Muscle of leg (tissue), 11 donors: Measurements from ENCODE around the gene SUPT3H. TPM values are rescaled to one million over a fixed set of nuclear protein-coding genes. Genes with fewer than 3 reads are reported as not detected.

Experiments
- DNase-seq: peaks from one replicate; pipeline ENCODE4 v3.0.0; 2013
- H3K27ac ChIP-seq: one replicate; pipeline ENCODE4 v1.5.1; 2013; ENCODE audit warnings: mild to moderate bottlenecking, low read length, control low read depth
- H3K27me3 ChIP-seq: one replicate; pipeline ENCODE4 v1.6.1; 2013; ENCODE audit warnings: low read length; ENCODE audit not compliant: control insufficient read depth, insufficient read depth
- H3K36me3 ChIP-seq: one replicate; pipeline ENCODE4 v1.6.1; 2013; ENCODE audit warnings: low read length; ENCODE audit not compliant: control insufficient read depth, insufficient read depth
- H3K4me1 ChIP-seq: one replicate; pipeline ENCODE4 v1.6.1; 2013; ENCODE audit warnings: low read length; ENCODE audit not compliant: control insufficient read depth, insufficient read depth
- H3K4me3 ChIP-seq: one replicate; pipeline ENCODE4 v1.5.1; 2013; ENCODE audit warnings: low read length, control low read depth
- H3K9me3 ChIP-seq: replicated peaks from 2 replicates; pipeline ENCODE4 v1.6.1; 2013; ENCODE audit warnings: low read depth, low read length; ENCODE audit not compliant: control insufficient read depth
- WGBS: methylation state at CpG from one replicate; pipeline ENCODE4 v1.1.5; 2013; ENCODE audit warnings: missing lambda C conversion rate; ENCODE audit not compliant: insufficient coverage; 5-methylcytosine and 5-hydroxymethylcytosine counted together
- polyA plus RNA-seq, 8 donors: library from polyadenylated mRNA; unstranded; fragments of 120-200 nt; gene quantifications; one replicate each; pipeline versions ENCODE4 v1.2.1 to v1.2.3, GENCODE V29; 2013; ENCODE audit warnings: inconsistent platforms in 1 of 8, low replicate concordance in 1 of 8; ENCODE audit not compliant: insufficient read length in 8 of 8, insufficient read depth in 1 of 8
- total RNA-seq: library from RNA; stranded (reverse); fragments of 120-200 nt; gene quantifications from one replicate; pipeline ENCODE4 v1.2.4, GENCODE V29; 2013

The SUPT3H gene
- total and polyA plus RNA-seq, 9 donors, result 8.3 to 13.7 (median 10.7) TPM

DNA sequence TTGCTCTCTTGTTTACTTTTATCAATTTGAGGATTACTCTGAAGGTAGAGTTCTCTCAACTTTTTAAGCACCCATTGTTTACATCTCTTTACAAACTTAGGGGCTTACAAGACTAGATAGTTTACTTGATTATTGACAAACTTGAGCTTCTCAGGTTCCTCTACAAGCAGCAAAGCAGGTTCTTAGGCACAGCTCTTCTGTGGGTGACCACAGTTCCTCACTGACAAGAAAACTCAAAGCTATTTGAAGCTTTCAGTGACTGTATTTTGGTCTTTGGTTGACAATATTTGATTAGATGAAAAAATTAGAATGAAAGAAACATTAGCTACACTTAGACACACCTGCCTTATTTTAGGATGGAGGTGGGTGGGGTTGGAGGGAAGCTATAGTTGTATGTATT, 376.9 kb downstream of the SUPT3H start:
- H3K27me3 ChIP-seq, result no peaks in the 10 kb centered on the region
- no peaks in the 10 kb centered on the region for H3K9me3 ChIP-seq
- no peak for DNase-seq
- H3K36me3 ChIP-seq, result no peaks in the 10 kb centered on the region
- H3K27ac ChIP-seq, result no peak overlapping the region
- H3K4me1 ChIP-seq, result no peaks in the 10 kb centered on the region
- H3K4me3 ChIP-seq, result no peak overlapping the region

DNA sequence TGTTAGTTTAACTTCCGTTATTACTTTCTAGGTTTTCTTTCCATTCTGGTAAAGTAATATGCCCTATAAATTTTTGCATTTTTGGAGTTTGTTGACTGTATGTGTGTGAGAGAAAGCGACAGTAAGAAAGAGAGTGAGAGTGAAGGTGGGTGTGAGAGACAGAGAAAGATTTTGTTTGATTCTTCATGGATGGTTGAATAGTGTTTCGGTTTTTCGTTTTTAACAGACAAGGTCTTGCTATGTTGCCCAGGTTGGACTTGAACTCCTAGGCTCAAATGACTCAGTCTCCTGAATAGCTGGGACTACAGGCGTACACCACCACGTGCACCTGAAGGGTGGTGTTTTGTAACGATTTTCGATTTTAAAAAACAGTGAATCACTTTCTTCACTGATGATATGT, 378.7 kb downstream of the SUPT3H start:
- Histone ChIP-seq H3K27me3 (no peaks in the 10 kb centered on the region), H3K4me3 (no peak overlapping the region), H3K27ac (no peak overlapping the region), H3K4me1 (no peaks in the 10 kb centered on the region), H3K36me3 (no peaks in the 10 kb centered on the region), H3K9me3 (no peaks in the 10 kb centered on the region)
- WGBS, result 94% methylated on average over 3 of the region's 8 CpGs
- no peak for DNase-seq

DNA sequence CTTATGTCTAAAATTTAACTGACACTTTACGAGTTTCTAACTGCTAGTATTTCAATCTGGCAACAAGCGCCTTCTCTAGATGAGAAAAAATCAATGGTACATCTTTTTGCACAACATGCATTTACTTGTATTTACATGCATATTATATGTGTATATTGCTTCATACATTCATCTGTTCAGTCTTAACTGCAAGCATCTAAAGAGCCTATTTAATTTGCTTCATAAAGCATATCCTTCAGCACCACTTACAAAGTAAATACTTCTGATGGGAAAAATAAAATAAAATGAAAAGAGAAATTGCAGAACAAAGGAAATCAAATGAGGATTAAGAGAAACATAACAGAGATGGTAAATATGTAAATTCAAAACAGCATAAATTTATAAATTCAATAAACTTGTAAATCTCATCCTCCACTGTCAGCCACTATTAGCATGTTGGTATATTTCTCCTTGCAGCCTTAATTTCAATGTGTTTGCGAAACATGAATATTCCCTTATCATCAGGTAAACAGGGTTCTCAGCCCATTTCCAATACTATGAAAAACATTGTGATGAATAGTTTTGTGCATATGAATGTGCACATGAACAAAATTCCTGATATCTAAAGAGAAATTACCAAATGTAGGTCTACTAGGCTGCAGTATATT, 382.1 kb downstream of the SUPT3H start:
- Histone ChIP-seq H3K9me3 (no peaks in the 10 kb centered on the region), H3K27ac (no peak overlapping the region), H3K36me3 (no peaks in the 10 kb centered on the region), H3K4me3 (no peak overlapping the region), H3K27me3 (no peaks in the 10 kb centered on the region), H3K4me1 (no peaks in the 10 kb centered on the region)
- no peak for DNase-seq
- WGBS, result no CpG with 5 or more reads among the region's 3 CpGs

DNA sequence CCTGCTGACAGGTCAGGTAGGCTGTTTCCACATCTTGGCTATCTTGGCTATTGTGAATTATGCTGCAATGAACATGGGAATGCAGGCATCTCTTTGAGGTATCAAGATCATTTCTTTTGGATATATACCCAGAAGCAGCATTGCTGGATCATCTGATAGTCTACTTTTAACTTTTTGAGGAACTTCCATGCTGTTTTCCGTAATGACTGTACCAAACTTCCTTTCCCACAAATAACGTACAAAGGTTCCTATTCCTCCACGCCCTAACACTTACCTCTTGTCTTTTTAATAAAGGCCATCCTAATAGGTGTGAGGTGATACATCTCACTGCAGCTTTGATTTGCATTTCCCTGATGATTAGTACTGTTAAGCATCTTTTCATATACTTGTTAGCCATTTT, 388.3 kb downstream of the SUPT3H start:
- peak; percentile 27 for DNase-seq
- WGBS, result no CpG with 5 or more reads among the region's 3 CpGs
- Histone ChIP-seq H3K4me1 (no peaks in the 10 kb centered on the region), H3K9me3 (no peaks in the 10 kb centered on the region), H3K4me3 (no peak overlapping the region), H3K27ac (no peak overlapping the region), H3K36me3 (no peaks in the 10 kb centered on the region), H3K27me3 (no peaks in the 10 kb centered on the region)

DNA sequence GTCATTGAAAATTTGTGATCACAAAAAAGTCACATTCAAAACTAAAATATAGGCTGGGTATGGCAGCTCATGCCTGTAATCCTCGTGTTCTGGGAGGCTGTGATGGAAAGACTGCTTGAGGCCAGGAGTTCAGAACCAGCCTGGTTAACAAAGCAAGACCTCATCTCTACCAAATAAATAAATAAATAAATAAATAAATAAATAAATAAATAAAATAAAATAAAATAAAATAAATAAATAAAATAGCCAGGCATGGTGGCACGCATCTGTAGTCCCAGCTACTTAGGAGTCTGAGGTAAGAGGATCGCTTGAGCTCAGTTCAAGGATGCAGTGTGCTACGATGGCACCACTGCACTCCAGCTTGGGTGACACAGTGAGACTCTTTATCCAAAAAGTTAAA, 392.7 kb downstream of the SUPT3H start:
- no peaks in the 10 kb centered on the region for H3K36me3 ChIP-seq
- no peaks in the 10 kb centered on the region for H3K4me1 ChIP-seq
- H3K27me3 ChIP-seq, result no peaks in the 10 kb centered on the region
- no peaks in the 10 kb centered on the region for H3K9me3 ChIP-seq
- H3K4me3 ChIP-seq, result no peak overlapping the region
- no peak for DNase-seq
- no peak overlapping the region for H3K27ac ChIP-seq
- WGBS, result 90% methylated on average over 2 of the region's 4 CpGs

DNA sequence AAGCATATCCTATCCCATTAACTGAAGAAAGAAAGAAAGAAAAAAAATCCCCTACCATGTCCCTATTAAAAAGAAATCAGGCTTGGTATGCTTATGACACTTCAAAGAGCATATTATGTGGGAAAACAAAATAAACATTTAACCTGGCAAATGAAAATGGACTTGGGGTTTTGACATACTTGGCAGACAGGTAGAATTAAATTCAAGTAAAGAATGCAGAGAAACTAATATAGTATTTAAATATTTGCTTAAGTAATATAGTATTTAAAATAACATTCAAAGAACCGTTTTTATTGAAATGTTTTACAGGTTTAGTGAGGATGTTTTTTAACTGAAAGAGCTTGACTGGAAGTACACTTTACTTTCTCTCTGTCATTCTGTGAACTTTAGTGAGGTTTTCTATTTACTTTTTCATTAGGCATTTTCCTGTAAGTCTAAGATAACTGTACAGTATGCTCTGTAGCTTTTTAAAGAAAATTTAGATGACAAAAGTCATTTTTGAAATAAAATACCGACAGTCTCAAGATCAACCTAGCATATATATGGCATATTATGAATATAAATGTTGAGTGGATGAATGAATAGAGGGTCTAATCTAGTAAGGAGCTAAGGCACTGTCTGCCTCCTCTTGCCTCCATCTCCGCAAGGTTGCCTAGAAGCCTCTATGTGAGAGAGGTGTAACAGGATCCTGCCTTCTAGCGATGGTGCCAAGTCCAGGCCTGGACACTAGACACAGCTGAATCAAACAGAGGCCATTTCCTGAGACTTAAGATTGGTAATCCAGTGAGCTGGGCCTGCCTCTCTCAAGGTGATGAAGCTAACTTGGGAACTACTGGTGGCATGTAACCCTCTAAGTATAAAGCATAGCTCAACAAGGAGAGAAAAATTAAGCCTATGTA, 394.0 kb downstream of the SUPT3H start:
- WGBS, result 86% methylated on average over 2 of the region's 4 CpGs
- Histone ChIP-seq H3K4me1 (no peaks in the 10 kb centered on the region), H3K36me3 (no peaks in the 10 kb centered on the region), H3K27me3 (no peaks in the 10 kb centered on the region), H3K4me3 (no peak overlapping the region), H3K27ac (no peak overlapping the region), H3K9me3 (no peaks in the 10 kb centered on the region)
- DNase-seq, result no peak

DNA sequence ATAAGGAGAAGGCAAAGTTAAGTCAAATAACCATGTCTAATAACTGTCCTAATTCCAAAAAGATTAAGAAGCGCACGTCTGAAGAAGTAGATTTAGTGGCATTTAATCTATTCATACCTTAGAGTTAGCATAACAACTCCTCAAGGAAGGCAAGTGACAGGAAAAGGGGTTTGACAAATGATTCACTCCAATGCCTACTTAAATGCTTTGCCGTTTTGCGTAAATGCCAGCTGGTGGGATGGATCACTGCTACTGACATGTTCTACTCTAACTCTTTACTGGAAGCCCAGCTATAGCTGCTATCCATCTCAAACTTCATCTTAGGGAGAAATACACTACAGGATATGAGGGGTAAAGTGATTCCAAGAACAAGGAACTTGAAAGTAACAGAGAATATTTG, 396.9 kb downstream of the SUPT3H start:
- H3K9me3 ChIP-seq, result no peaks in the 10 kb centered on the region
- no peak overlapping the region for H3K4me3 ChIP-seq
- whole genome bisulfite sequencing, result no CpG with 5 or more reads among the region's 4 CpGs
- no peak for DNase-seq
- no peaks in the 10 kb centered on the region for H3K36me3 ChIP-seq
- H3K27me3 ChIP-seq, result no peaks in the 10 kb centered on the region
- H3K27ac ChIP-seq, result no peak overlapping the region
- no peaks in the 10 kb centered on the region for H3K4me1 ChIP-seq

DNA sequence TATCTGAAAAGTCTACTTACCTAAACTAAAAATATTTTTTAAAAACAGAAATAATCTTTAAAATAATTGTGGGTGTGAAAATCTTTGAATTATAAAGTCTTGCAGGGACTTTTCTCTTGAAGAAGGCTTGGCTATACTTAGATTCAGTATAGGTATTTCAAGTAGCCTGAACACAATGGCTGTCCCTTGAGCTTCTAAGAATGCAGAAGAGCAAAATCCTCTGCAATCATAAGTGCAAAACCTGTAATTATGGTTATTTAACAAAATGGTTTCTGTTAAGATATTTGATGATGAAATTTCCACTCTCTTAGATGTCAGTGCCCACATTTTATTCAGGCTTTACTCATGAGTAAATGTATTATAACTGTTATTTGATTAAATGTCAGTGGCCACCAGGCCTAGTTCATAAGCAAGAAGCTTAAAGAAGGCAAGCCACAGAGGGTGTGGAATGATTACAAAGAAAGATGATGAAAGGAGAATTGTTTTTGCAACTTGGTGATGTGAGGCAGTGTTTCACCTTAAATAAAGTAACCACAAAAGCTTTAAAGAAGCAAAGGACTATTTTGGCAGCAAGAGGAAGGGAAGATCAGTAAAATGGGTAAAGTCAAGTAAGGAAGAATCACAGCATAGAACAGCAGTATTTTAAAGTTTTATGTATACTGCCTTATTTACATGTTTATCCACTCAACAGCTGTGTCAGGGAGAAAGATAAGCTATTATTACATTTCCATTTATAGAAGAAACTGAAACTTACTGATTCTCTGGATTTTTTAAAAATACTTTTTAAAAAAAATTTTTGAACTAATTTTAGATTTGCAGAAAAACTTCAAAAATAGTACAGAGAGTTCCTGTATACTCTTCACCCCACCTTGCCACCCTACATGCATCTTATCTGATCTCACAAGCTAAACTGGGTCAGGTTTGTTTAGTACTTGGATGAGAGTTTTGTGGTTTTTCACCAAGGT, 400.8 kb downstream of the SUPT3H start:
- Histone ChIP-seq H3K9me3 (peaks cover 10% of the 10 kb centered on the region), H3K4me3 (no peak overlapping the region), H3K36me3 (no peaks in the 10 kb centered on the region), H3K27me3 (no peaks in the 10 kb centered on the region), H3K4me1 (no peaks in the 10 kb centered on the region), H3K27ac (no peak overlapping the region)
- no peak for DNase-seq

DNA sequence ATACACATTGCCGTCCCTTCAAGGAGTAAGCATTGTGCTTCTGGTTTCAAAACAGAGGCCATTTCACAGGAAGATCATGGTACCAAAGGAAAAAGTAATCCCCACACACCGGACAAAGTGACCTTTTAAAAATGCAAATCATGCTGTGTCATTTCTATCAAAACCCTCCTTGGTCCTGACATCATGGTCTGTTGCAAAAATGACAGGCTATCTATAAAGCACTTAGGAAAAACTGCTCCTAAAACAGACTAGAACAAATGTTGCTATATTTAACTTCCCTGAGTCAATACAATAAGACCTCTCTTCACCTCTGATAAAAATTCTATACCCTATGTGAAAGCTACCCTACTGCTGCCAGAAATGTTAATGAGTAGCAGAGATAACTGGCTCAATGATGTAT, 403.2 kb downstream of the SUPT3H start:
- peaks cover 10% of the 10 kb centered on the region for H3K9me3 ChIP-seq
- WGBS, result 80% methylated on average over 1 of the region's 2 CpGs
- DNase-seq, result no peak
- no peak overlapping the region for H3K4me3 ChIP-seq
- no peaks in the 10 kb centered on the region for H3K4me1 ChIP-seq
- no peaks in the 10 kb centered on the region for H3K27me3 ChIP-seq
- H3K36me3 ChIP-seq, result no peaks in the 10 kb centered on the region
- no peak overlapping the region for H3K27ac ChIP-seq

DNA sequence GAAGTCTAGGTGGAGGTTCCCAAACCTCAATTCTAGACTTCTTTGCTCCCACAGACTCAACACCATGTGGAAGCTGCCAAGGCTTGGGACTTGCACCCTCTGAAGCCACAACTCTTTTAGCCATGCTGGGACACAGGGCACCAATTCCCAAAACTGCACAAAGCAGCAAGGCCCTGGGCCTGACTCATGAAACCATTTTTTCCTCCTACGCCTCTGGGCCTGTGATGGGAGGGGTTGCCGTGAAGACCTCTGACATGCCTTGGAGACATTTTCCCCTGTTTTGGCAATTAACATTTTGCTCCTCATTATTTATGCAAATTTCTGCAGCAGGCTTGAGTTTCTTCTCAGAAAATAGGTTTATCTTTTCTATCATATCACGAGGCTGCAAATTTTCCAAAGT, 405.0 kb downstream of the SUPT3H start:
- no peaks in the 10 kb centered on the region for H3K27me3 ChIP-seq
- 100% methylated on average over 1 of the region's 3 CpGs for WGBS

More for the DNA sequence above, 405.0 kb downstream of the SUPT3H start:
- DNase-seq, result no peak
- no peak overlapping the region for H3K27ac ChIP-seq
- no peaks in the 10 kb centered on the region for H3K4me1 ChIP-seq
- H3K9me3 ChIP-seq, result peaks cover 10% of the 10 kb centered on the region
- no peaks in the 10 kb centered on the region for H3K36me3 ChIP-seq
- no peak overlapping the region for H3K4me3 ChIP-seq
